Cardiac fibroblast (primary cell): ENCODE measurements around the gene TDP2.
A peak's percentile ranks its signal among the peaks of the same experiment; 100 is the strongest.

Source experiments
- DNase-seq, 2 donors: peaks; one replicate each; pipeline versions ENCODE4 v3.0.0 to v3.0.0-alpha.2; 2010; ENCODE audit warnings: low read depth in 2 of 2
- H3K4me3 ChIP-seq, 2 donors: replicated peaks in 1 of 2; 1 replicate in 1 of 2; 2 replicates in 1 of 2; pipeline ENCODE4 v1.5.1; 2011; ENCODE audit warnings: low read depth in 2 of 2, low read length in 2 of 2, mild to moderate bottlenecking in 2 of 2, moderate library complexity in 1 of 2
- TF ChIP-seq, protein P1 (sequence below): IDR thresholded peaks from one replicate; pipeline ENCODE4 v1.5.1; 2011; ENCODE audit warnings: low read depth, mild to moderate bottlenecking, low read length, inconsistent platforms

TDP2 gene

GRCh38 chr6:24603241-24603640 is 63.5 kb downstream of the TDP2 start:
- TF ChIP-seq, protein P1, sequence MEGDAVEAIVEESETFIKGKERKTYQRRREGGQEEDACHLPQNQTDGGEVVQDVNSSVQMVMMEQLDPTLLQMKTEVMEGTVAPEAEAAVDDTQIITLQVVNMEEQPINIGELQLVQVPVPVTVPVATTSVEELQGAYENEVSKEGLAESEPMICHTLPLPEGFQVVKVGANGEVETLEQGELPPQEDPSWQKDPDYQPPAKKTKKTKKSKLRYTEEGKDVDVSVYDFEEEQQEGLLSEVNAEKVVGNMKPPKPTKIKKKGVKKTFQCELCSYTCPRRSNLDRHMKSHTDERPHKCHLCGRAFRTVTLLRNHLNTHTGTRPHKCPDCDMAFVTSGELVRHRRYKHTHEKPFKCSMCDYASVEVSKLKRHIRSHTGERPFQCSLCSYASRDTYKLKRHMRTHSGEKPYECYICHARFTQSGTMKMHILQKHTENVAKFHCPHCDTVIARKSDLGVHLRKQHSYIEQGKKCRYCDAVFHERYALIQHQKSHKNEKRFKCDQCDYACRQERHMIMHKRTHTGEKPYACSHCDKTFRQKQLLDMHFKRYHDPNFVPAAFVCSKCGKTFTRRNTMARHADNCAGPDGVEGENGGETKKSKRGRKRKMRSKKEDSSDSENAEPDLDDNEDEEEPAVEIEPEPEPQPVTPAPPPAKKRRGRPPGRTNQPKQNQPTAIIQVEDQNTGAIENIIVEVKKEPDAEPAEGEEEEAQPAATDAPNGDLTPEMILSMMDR: no peak
- DNase-seq: peak in 1 of 2 donors; percentile 51
- no peak overlapping the region for H3K4me3 ChIP-seq

DNA sequence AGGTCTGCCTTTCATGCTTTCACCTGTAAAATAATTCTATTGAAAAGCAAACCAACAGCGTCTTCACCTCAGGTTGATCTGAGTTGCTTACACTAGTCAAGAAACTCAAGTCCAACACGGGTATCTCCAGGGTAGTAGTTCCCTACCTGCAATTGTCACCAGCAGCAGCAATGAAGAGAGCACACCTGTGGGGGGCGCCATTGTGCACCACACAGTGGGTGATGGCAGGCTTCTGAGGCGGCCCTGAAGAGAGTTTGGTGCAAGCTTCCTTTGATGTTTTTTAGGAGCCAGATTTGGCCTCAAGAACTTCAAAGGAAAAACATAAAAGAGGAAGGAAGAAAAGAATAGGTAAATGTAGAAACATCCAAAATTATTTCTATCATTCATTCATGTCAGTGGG is 65.8 kb downstream of the TDP2 start:
- DNase-seq: no peak
- H3K4me3 ChIP-seq: no peak overlapping the region
- TF ChIP-seq, protein P1: no peak
